ENCODE measurements around the gene MRPS24.

The MRPS24 gene

DNA sequence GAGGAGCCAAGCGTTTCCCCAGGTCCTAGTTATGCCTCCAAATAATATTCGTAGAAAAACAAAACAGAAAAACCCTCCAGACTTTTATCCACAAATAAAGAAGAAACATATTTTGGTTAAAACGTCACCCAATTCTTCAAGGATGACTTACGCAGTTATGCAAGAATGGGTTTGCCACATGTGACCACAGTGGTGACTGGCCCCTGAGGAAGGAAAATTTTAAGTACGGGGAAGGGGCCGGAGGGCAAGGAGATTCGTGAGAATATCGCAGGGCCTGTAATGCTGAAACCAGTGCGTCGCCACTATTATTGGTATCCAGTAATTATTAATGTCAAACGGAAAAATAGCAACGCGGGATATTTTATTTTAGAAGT is 537 bp upstream of the MRPS24 start:
- no peak for TF ChIP-seq POLR2A (IDR thresholded peaks at IDR 0.05; ENCODE audit: low read depth, low read length)
- no peak for FAIRE-seq
- peak; percentile 76 for DNase-seq (ENCODE audit: insufficient read length, low spot score)

DNA sequence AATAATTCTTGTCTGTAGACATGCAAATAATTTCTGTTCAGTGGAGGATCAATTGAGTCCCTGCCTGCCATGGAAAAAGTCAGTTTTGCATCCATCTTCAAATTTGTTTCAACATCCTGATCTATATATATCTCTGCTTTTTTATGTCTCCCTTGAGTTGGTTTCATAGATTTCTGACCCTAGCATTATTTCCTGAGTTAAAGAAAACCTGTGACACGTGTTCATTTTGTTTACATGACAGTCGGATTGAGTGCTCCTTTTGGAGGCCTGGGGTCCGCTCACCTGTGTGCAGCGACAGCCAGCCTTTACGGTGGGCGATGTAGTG is 674 bp downstream of the MRPS24 start:
- DNase-seq (ENCODE audit: insufficient read length, low spot score) (no peak), FAIRE-seq (no peak)
- no peak for TF ChIP-seq POLR2A (IDR thresholded peaks at IDR 0.05; ENCODE audit: low read depth, low read length)

DNA sequence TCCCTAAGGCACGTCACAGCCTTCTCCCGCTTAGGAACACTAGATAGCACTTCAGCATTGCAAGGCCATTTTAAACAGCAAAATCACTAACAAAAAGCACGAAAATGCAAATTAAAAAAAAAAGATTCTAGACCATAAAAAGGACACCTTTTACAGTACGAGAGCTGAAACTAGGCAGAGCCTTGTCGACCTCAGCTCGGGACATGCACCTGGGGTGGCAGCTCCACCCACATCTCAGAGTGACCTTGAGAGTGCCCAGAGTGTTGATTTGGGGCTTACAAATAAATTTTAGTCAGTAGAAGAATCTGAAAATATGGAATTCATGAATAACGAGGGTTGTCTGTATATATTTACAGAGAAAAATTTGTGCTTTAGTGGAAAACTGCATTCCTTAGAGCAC is 1.1 kb downstream of the MRPS24 start:
- no peak for TF ChIP-seq POLR2A (IDR thresholded peaks at IDR 0.05; ENCODE audit: low read depth, low read length)
- DNase-seq (ENCODE audit: insufficient read length, low spot score) (no peak), FAIRE-seq (no peak)

DNA sequence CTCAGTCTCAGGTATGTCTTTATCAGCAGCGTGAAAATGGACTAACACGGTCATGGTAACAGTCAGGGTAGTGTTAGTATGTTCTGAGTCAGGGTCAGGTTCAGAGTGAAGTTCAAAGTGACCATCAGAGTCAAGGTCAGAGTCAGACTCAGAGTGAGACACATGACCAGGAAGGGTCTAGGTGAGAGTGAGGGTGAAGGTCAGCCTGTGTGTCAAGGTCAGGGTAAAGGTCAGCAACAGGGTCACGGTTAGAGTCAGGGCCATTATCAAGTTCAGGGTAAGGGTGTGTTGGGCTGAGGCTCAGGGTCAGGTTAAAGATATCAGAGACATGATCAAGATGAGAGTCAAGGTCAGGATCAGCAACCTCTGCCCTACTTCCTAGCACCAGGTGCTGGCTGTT is 4.0 kb downstream of the MRPS24 start:
- no peak for TF ChIP-seq POLR2A (IDR thresholded peaks at IDR 0.05; ENCODE audit: low read depth, low read length)
- no peak for DNase-seq (ENCODE audit: insufficient read length, low spot score)
- no peak for FAIRE-seq

DNA sequence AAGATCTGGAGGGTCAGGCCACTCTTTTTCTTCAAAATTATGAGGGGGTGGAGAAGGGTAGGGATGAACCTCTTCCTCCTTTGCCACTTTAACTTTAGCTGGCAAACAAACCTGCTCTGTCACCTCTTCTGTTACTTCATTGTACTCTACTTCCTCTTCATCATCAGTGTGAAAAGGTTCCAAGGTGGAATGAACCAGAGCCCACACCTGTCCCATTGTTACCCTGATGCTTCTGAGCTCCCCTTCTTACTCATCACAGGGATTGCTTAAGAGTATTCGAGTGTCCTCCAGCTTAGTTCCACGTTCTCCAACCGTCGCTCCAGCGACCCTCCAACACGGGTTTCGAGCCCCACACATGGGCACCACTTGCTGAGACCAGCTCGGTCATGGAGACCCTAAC is 5.2 kb downstream of the MRPS24 start:
- no peak for TF ChIP-seq POLR2A (IDR thresholded peaks at IDR 0.05; ENCODE audit: low read depth, low read length)
- no peak for DNase-seq (ENCODE audit: insufficient read length, low spot score)
- FAIRE-seq = no peak

DNA sequence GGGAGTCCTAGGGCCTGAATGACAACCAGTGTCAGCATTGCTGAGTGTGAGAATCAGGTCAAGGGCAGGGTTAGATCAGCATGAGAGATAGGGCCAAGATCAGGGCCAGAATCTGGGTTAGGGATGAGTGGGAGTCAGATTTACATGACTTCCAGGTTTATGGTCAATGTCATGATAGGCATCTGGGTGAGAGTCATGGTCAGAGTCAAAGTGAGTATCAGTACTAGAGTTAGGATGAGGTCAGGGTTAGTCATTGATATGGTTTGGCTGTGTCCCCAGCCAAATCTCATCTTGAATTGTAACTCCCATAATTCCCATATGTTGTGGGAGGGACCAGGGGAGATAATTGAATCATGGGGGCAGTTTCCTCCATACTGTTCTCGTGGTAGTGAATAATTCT is 12.3 kb downstream of the MRPS24 start:
- no peak for TF ChIP-seq POLR2A (IDR thresholded peaks at IDR 0.05; ENCODE audit: low read depth, low read length)
- no peak for FAIRE-seq
- no peak for DNase-seq (ENCODE audit: insufficient read length, low spot score)

DNA sequence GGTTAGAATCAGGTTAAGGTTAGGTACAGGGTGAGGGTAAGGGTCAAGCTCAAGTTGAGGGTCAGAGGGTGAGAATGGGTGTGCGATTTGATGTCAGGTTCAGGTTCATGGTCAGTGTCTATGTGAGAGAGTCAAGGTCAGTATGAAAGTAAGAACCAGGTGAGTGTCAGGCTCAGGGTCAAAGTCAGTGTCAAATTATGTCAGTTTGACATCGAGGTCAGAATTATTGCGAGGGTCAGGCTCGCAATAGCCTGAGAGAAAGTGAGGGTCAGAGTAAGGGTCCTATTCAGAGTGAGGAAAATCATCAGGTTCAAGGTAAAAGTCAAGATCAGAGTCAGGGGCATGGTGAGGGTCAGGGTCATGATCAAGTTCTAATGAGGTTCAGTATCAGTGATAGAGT is 13.0 kb downstream of the MRPS24 start:
- TF ChIP-seq POLR2A (IDR thresholded peaks at IDR 0.05; ENCODE audit: low read depth, low read length) = no peak
- DNase-seq (ENCODE audit: insufficient read length, low spot score) (no peak), FAIRE-seq (no peak)

DNA sequence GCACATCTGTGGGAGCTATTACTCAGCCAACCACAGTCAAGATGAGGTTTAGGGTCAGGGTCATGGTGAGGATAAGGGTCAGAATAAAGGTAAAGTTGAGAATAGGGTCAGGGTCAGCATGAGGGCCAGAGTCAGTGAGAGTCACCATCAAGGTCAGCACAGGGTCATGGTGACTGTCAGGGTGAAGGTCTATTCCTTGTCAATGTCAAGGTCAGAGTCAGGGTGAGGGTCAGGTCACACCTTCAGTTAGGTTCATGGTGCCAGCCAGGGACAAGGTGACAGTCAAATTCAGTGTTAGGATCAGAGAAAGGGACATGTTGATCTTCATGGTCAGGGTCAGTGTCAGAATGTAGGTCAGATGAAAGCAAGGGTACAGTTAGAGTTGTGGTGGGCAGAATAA is 14.1 kb downstream of the MRPS24 start:
- DNase-seq (ENCODE audit: insufficient read length, low spot score) (no peak), FAIRE-seq (no peak)
- TF ChIP-seq POLR2A (IDR thresholded peaks at IDR 0.05; ENCODE audit: low read depth, low read length) = no peak

DNA sequence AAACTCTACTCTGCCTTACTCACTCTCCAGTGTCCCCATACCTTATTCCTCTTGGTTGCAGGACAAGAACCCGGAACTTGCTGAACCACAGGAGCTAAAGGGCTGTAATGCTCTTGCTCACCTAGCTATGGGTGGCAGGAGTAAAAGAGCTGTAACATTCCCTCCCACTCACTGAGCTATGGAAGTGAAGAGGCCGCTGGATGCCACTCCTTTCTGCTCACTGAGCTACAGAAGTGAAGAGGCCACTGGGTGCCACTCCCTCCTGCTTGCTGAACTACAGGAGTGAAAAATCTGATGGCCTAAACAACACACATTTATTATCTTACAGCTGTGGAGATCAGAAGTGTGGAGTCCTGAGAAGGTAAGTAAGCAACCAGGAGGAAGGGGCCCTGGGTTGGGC is 17.5 kb downstream of the MRPS24 start:
- no peak for TF ChIP-seq POLR2A (IDR thresholded peaks at IDR 0.05; ENCODE audit: low read depth, low read length)
- no peak for FAIRE-seq
- DNase-seq (ENCODE audit: insufficient read length, low spot score) = no peak

DNA sequence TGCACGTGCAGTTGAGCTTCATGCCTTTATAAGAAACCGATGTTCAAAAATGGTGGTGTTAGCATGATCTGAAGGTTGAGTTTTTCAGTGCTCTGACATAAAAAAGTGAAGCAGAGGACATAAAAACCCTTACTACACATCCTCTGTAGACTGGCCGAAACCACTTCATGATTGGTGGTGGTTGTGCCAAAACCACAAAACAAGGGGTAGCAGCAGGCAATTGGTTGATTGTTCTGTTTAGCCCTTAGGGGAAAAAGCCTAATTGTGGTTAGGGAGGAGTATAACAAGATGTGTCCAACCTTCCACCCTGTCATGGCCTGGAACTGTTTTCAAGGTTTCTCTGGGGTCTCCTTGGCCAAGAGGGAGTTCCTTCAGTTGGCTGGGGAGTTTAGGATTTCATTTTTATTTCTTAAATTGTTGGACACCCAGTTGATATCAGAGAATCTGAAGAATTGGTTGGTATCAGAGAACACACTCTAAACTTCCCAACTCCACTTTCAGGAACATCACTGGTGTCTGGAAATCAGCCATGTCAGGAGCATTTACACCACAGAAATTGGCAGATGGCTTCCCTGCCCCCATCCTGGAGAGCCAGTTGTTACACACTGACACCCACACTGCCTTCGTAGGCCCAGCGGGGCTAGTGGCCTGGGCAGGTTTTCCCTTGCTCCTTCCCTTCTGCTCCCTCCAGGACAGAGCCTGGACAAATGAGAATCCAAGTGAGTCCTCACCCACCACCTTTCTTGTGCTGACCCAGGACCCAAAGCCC is 18.8 kb downstream of the MRPS24 start:
- TF ChIP-seq POLR2A (IDR thresholded peaks at IDR 0.05; ENCODE audit: low read depth, low read length) = no peak
- FAIRE-seq (no peak), DNase-seq (ENCODE audit: insufficient read length, low spot score) (no peak)

DNA sequence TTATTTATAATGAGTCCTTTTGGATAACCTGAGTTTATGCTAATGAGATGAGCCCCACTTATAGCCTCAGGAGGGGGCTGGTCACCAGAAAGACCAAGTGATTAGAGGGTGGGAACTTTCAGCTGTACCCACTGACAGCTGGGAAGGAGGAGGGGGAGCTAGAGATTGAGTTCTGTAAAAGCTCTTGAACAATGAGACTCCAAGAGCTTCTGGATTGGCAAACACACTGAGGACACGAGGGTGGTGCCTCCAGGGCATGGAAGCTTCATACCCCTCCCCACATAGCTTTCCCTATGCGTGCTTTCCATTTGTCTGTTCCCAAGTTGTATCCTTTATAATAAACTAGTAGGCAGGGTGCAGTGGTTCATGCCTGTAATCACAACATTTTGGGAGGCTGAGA is 20.3 kb downstream of the MRPS24 start:
- FAIRE-seq = no peak
- TF ChIP-seq POLR2A (IDR thresholded peaks at IDR 0.05; ENCODE audit: low read depth, low read length) = no peak
- DNase-seq (ENCODE audit: insufficient read length, low spot score) = no peak

DNA sequence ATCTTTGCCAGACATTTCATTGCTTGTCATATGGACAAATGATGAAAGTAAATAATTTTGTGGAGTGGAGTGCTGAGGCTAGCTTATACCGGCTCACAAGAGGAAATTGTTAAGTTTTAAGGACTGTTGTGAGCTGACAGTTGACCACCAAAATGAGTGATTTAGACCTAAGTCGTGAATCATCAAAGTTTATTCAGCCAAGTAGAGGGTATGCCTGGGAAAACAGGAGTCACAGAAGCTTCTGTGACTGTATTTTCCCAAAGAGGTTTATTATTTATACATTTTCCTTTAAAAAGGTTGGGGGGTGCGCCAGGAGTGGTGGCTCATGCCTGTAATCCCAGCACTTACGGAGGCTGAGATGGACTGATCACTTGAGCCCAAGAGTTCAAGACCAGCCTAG is 21.8 kb downstream of the MRPS24 start:
- no peak for FAIRE-seq

DNA sequence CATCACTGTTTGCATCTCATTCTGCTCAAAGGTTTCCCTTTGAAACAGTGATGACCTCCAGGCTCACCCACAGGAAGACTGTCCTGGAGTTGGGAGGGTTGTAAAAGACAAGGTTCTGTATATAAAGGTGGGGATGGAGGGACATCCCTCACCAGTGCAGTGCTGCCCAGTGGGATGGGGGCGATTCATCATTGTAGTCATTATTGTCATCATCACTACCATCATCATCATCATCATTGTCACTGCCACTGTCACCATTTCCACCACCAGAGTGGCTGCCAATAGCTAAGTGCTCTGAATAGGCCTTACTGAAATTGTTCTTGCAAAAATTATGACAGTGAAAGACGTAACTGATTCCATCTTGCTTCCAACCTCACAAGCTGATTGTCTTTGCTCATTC is 24.7 kb downstream of the MRPS24 start:
- FAIRE-seq (no peak), DNase-seq (ENCODE audit: insufficient read length, low spot score) (no peak)
- TF ChIP-seq POLR2A (IDR thresholded peaks at IDR 0.05; ENCODE audit: low read depth, low read length) = no peak

More for the DNA sequence above, 21.8 kb downstream of the MRPS24 start:
- peak; percentile 32 for DNase-seq (ENCODE audit: insufficient read length, low spot score)
- no peak for TF ChIP-seq POLR2A (IDR thresholded peaks at IDR 0.05; ENCODE audit: low read depth, low read length)

DNA sequence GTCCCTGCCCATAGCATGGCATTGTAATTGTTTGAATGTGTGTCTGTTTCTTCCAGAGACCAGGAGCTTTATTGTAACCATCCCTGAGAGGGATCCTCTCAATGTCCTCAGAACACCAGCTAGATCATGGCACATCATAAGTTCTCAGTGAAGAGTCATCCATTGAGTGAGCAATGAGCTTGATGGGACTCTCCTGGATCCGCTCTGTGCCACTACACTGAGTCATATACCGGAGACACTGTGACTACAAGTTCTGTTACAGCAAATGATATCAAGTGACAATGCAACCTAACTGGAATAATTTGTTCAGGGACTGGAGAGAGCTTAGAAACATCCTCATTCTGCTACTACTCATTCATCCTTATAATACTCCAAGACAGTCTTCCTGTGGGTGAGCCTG is 25.1 kb downstream of the MRPS24 start:
- TF ChIP-seq POLR2A (IDR thresholded peaks at IDR 0.05; ENCODE audit: low read depth, low read length) = no peak
- no peak for FAIRE-seq
- DNase-seq (ENCODE audit: insufficient read length, low spot score) = no peak

DNA sequence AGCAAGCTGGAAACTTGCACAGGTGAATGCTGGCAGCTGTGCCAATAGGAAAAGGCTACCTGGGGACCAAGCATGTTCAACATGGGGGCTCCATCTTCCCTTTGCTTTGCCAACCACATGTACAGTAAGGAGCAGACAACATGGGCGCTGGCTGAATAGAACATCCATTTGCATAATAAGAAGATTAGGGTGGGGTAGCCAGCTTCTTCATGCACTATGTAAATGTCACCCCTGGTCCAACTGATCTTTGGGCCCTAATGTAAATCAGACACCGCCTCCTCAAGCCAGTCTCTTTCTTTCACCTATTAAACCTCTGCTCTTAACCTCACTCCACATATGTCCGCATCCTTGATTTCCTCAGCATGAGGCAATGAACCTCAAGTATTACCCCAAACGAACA is 26.0 kb downstream of the MRPS24 start:
- no peak for TF ChIP-seq POLR2A (IDR thresholded peaks at IDR 0.05; ENCODE audit: low read depth, low read length)
- FAIRE-seq (no peak), DNase-seq (ENCODE audit: insufficient read length, low spot score) (no peak)

DNA sequence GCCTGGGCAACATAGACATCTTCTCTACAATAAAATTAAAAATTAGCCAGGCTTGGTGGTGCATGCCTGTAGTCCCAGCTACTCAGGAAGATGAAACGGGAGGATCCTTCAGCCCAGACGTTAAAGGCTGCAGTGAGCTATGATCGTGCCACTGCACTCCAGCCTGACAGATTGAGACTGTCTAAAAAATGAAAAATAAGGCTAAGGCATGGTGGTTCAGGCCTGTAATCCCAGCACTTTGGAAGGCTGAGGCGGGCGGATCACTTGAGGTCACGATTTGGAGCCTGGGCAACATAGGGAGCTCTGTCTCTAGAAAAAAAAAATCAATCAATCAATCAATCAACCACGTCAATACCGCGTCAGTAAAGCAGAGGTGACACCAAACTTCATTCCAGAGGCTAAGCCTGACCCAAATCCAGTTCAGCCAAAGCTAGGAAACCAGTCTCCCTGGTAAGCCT is 31.1 kb downstream of the MRPS24 start:
- no peak for TF ChIP-seq POLR2A (IDR thresholded peaks at IDR 0.05; ENCODE audit: low read depth, low read length)
- FAIRE-seq (no peak), DNase-seq (ENCODE audit: insufficient read length, low spot score) (no peak)
